Caco-2 (cell line): ENCODE results near the gene RNF151. TPM values are rescaled to one million over a fixed set of nuclear protein-coding genes. Genes with fewer than 3 reads are reported as not detected.

Source experiments
- BruUV-seq: library from RNA; stranded (reverse); fragments of 400-500 nt; replicated peaks from 2 replicates; lab custom pipeline; 2021; lab: Mats Ljungman, UMichigan
- CTCF ChIA-PET: fragments of 300-600 bp; sonication (Branson Sonifier 250); formaldehyde crosslinking; loops from one replicate; lab custom pipeline; 2022; ENCODE audit warnings: antibody characterized with exemption; lab: Charles Lee
- POLR2A ChIA-PET: fragments of 300-600 bp; sonication (Branson Sonifier 250); formaldehyde crosslinking; loops from one replicate; lab custom pipeline; 2022; ENCODE audit warnings: antibody characterized with exemption; lab: Charles Lee
- DNase-seq, 2 experiments: peaks; one replicate each; pipeline versions ENCODE4 v3.0.0 to v3.0.0-alpha.2; 2020 to 2022
- H3K27me3 ChIP-seq: replicated peaks from 2 replicates; pipeline ENCODE4 v1.6.0; 2011; ENCODE audit warnings: low read length; ENCODE audit not compliant: control insufficient read depth, insufficient read depth
- H3K36me3 ChIP-seq: 2 replicates; pipeline ENCODE4 v1.5.1; 2011; ENCODE audit warnings: low read length; ENCODE audit not compliant: control insufficient read depth, insufficient read depth
- H3K4me1 ChIP-seq: fragments of 250-450 bp; sonication (Bioruptor Pico); 2 replicates; pipeline ENCODE4 v1.5.1; 2020; ENCODE audit warnings: mild to moderate bottlenecking
- H3K4me3 ChIP-seq: 2 replicates; pipeline ENCODE4 v1.5.1; 2011; ENCODE audit warnings: low read depth, mild to moderate bottlenecking, control low read depth, low read length
- H3K9me3 ChIP-seq: fragments of 250-450 bp; sonication (Bioruptor Pico); 2 replicates; pipeline ENCODE4 v1.5.1; 2020; ENCODE audit warnings: mild to moderate bottlenecking, moderate library complexity
- H3K27ac Mint-ChIP-seq: one replicate; pipeline ENCODE4 v1.8.0; 2022; ENCODE audit warnings: mixed read lengths; ENCODE audit not compliant: unreplicated experiment
- H3K27me3 Mint-ChIP-seq: one replicate; pipeline ENCODE4 v1.8.0; 2022; ENCODE audit warnings: mixed read lengths; ENCODE audit not compliant: insufficient read depth, unreplicated experiment
- H3K36me3 Mint-ChIP-seq: one replicate; pipeline ENCODE4 v1.8.0; 2022; ENCODE audit warnings: mild to moderate bottlenecking, mixed read lengths; ENCODE audit not compliant: insufficient read depth, unreplicated experiment
- H3K4me1 Mint-ChIP-seq: one replicate; pipeline ENCODE4 v1.8.0; 2022; ENCODE audit warnings: low read depth, mixed read lengths; ENCODE audit not compliant: unreplicated experiment
- H3K4me3 Mint-ChIP-seq: one replicate; pipeline ENCODE4 v1.8.0; 2022; ENCODE audit warnings: mild to moderate bottlenecking, moderate library complexity, mixed read lengths; ENCODE audit not compliant: unreplicated experiment
- H3K9me3 Mint-ChIP-seq: one replicate; pipeline ENCODE4 v1.8.0; 2022; ENCODE audit warnings: mixed read lengths; ENCODE audit not compliant: unreplicated experiment
- intact Hi-C: fragments of 100-400 bp; cut with micrococcal nuclease; formaldehyde crosslinking; loops from one replicate; pipeline ENCODE4 v1.10.0; 2022; ENCODE audit not compliant: unreplicated experiment
- total RNA-seq: library from RNA; stranded (reverse); gene quantifications from 2 replicates; pipeline ENCODE4 v1.2.3, GENCODE V29; 2022
- TF ChIP-seq, protein P1 (sequence below), 2 experiments: fragments of 200-600 bp in 1 of 2; IDR thresholded peaks; 1 replicate in 1 of 2; 2 replicates in 1 of 2; pipeline versions ENCODE4 v1.5.1 to v1.8.0; 2011 to 2022; ENCODE audit warnings: antibody characterized with exemption in 1 of 2, control low read depth in 1 of 2, inconsistent platforms in 1 of 2, low read depth in 1 of 2, low read length in 1 of 2, mild to moderate bottlenecking in 1 of 2, moderate library complexity in 1 of 2; ENCODE audit not compliant: insufficient read depth in 1 of 2, severe bottlenecking in 1 of 2, unreplicated experiment in 1 of 2

Gene RNF151
- total RNA-seq, 1 experiment from 2014 or later, result not detected

GRCh38 chr16:1982013-1982433 lies 15.4 kb downstream of the RNF151 start:
- Mint-ChIP-seq H3K4me3 (peak overlapping the region; percentile 5), H3K9me3 (no peaks in the 10 kb centered on the region), H3K36me3 (peaks cover 38% of the 10 kb centered on the region), H3K27me3 (no peaks in the 10 kb centered on the region), H3K4me1 (peaks cover 7% of the 10 kb centered on the region), H3K27ac (no peak overlapping the region)
- TF ChIP-seq, protein P1, sequence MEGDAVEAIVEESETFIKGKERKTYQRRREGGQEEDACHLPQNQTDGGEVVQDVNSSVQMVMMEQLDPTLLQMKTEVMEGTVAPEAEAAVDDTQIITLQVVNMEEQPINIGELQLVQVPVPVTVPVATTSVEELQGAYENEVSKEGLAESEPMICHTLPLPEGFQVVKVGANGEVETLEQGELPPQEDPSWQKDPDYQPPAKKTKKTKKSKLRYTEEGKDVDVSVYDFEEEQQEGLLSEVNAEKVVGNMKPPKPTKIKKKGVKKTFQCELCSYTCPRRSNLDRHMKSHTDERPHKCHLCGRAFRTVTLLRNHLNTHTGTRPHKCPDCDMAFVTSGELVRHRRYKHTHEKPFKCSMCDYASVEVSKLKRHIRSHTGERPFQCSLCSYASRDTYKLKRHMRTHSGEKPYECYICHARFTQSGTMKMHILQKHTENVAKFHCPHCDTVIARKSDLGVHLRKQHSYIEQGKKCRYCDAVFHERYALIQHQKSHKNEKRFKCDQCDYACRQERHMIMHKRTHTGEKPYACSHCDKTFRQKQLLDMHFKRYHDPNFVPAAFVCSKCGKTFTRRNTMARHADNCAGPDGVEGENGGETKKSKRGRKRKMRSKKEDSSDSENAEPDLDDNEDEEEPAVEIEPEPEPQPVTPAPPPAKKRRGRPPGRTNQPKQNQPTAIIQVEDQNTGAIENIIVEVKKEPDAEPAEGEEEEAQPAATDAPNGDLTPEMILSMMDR (IDR thresholded peaks at IDR 0.05; ENCODE audit: insufficient read depth in 1 of 2, low read depth in 1 of 2, low read length in 1 of 2, severe bottlenecking in 1 of 2, unreplicated experiment in 1 of 2), result no peak
- Histone ChIP-seq H3K4me3 (no peak overlapping the region), H3K27me3 (no peaks in the 10 kb centered on the region), H3K36me3 (peaks cover 5% of the 10 kb centered on the region), H3K9me3 (no peaks in the 10 kb centered on the region), H3K4me1 (peaks cover 15% of the 10 kb centered on the region)
- BruUV-seq, result no TSS peak
- no peak for DNase-seq
- CTCF ChIA-PET, result interaction anchor here (0.9 to 1.0 kb wide), 2 partner anchors 10 to 18 kb away, joined by 3 read pairs; partner anchors contain the start of genes RPS2 and TBL3
- POLR2A ChIA-PET, result interaction anchor here (1.2 kb wide), 1 partner anchor 17 kb away, joined by 3 read pairs; the partner anchor contains the start of gene RPS2
- intact Hi-C loops, result no loop called here

- peak overlapping the region; percentile 72 for H3K4me3 ChIP-seq
- H3K27ac Mint-ChIP-seq, result peak overlapping the region; percentile 76
- TF ChIP-seq, protein P1 (IDR thresholded peaks at IDR 0.05; ENCODE audit: insufficient read depth in 1 of 2, low read depth in 1 of 2, low read length in 1 of 2, severe bottlenecking in 1 of 2, unreplicated experiment in 1 of 2), result no peak
- no peaks in the 10 kb centered on the region for H3K9me3 ChIP-seq
- H3K4me1 ChIP-seq, result peaks cover 15% of the 10 kb centered on the region
- no peaks in the 10 kb centered on the region for H3K9me3 Mint-ChIP-seq
- intact Hi-C loops, result no loop called here
- peaks cover 5% of the 10 kb centered on the region; the same call in 1 of the 2 replicates for H3K36me3 ChIP-seq
- peaks cover 7% of the 10 kb centered on the region for H3K4me1 Mint-ChIP-seq
- ChIA-PET CTCF (no interaction called here), POLR2A (interaction anchor here (1.2 to 1.7 kb wide), 2 partner anchors 12 to 18 kb away, joined by 3 to 13 read pairs; partner anchors contain the start of genes RPS2 and TBL3)
- no peaks in the 10 kb centered on the region for H3K27me3 Mint-ChIP-seq
- peak overlapping the region; percentile 83 for H3K4me3 Mint-ChIP-seq
- H3K36me3 Mint-ChIP-seq, result peaks cover 38% of the 10 kb centered on the region
- no peaks in the 10 kb centered on the region for H3K27me3 ChIP-seq
- no peak for DNase-seq
- BruUV-seq, result no TSS peak
These were observed 16.4 kb downstream of the RNF151 start for GRCh38 chr16:1982991-1983543.

DNA sequence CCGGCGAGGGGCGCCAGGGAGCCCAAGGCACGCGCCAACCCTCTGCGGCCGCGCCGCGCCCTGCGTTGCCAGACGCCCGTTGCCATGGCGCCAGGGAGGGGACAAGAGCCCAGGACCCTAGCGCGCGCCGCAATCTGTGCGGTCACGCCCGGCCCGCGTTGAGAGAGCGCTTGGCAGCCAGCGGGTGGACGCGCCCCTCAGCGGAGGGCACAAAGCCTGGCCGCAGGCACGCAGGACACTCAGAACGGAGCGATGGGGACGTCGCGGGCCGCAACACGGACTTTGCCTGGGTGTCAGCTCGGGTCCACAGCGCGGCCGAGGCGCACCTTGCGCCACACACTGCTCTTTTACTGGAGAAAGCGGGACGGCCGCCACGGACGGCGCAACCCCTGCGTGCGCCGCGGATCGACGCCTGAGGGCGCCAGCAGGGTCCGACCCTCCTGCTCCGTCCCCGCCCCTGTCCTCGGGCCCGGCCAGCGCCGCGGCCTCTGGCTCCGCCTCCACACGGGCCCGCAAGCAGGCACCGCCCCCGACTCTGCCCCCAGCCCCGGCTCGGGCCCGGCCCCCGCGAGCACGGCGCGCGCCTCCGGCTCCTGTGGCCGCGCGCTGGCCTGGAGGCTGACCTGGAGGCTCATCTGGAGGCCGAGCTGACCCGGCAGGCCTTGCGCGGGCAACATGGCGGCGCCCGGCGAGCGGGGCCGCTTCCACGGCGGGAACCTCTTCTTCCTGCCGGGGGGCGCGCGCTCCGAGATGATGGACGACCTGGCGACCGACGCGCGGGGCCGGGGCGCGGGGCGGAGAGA lies 17.1 kb downstream of the RNF151 start, which contains the start of gene GFER:
GFER (plus strand) TSS at position 650 of the 803 bp plus-strand sequence; CDS start at position 676, 26 bp downstream.
- Histone ChIP-seq H3K36me3 (peaks cover 5% of the 10 kb centered on the region; the same call in 1 of the 2 replicates), H3K9me3 (no peaks in the 10 kb centered on the region), H3K4me1 (peaks cover 15% of the 10 kb centered on the region), H3K4me3 (peak within 1 kb of the TSS; percentile 74), H3K27me3 (no peaks in the 10 kb centered on the region)
- H3K27ac Mint-ChIP-seq, result peak within 1 kb of the TSS; percentile 76
- ChIA-PET POLR2A (interaction anchor here (1.0 to 1.7 kb wide), 2 partner anchors 12 to 19 kb away, joined by 12 to 13 read pairs; partner anchors contain the start of genes RPS2 and TBL3), CTCF (interaction anchor here (0.9 to 1.5 kb wide), 2 partner anchors 12 to 43 kb away, joined by 3 read pairs; partner anchors contain the start of gene TBL3)
- peaks cover 38% of the 10 kb centered on the region for H3K36me3 Mint-ChIP-seq
- intact Hi-C loops, result no loop called here
- TF ChIP-seq, protein P1 (IDR thresholded peaks at IDR 0.05; ENCODE audit: insufficient read depth in 1 of 2, low read depth in 1 of 2, low read length in 1 of 2, severe bottlenecking in 1 of 2, unreplicated experiment in 1 of 2), result peak in 1 of 2 experiments; percentile 33
- BruUV-seq, result no TSS peak
- DNase-seq, result peak; percentile 91 to 96
- H3K9me3 Mint-ChIP-seq, result no peaks in the 10 kb centered on the region
- H3K4me1 Mint-ChIP-seq, result peaks cover 12% of the 10 kb centered on the region
- no peaks in the 10 kb centered on the region for H3K27me3 Mint-ChIP-seq
- H3K4me3 Mint-ChIP-seq, result peak within 1 kb of the TSS; percentile 83
